ENCODE results near the gene FBXO9. TPM values are rescaled to one million over a fixed set of nuclear protein-coding genes. Genes with fewer than 3 reads are reported as not detected.

FBXO9 gene
- total RNA-seq, 1 experiment from 2014 or later: 68.4 TPM

DNA sequence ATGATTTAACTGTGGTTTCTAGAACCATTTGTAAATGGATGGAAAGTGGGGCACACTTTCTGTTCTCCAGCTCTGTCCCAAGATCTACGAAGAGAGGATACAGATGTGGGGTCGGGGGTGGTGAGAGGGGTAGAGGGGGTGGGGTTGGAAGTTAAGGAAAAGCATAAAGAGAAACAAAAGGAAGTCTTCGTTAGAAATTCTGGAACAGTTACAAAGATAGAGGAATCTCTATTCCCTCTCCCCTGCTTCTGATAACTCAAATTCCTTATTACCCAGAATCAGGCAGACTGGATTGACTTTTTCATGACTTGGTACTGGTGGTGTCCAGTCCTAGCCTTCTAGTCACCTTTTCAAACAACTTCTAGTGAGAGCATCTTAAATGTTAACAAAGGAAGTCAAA, 78.5 kb downstream of the FBXO9 start:
- Histone ChIP-seq H3K14ac (ENCODE audit: insufficient read depth, low read length) (no peak overlapping the region), H3K27me3 (ENCODE audit: insufficient read depth, low read length) (no peaks in the 10 kb centered on the region), H3K9me3 (ENCODE audit: control insufficient read depth, low read depth, low read length) (no peaks in the 10 kb centered on the region), H3K23me2 (ENCODE audit: insufficient read length, low read depth, low read length, poor library complexity, severe bottlenecking) (no peaks in the 10 kb centered on the region), H3K18ac (ENCODE audit: insufficient read length, low read depth, low read length) (no peak overlapping the region), H3K4me2 (ENCODE audit: insufficient read depth, insufficient read length, low read length) (no peak overlapping the region), H2BK120ac (ENCODE audit: low read depth, low read length, poor library complexity, severe bottlenecking) (no peak overlapping the region), H4K91ac (ENCODE audit: insufficient read length, low read depth, low read length) (no peak overlapping the region), H4K5ac (ENCODE audit: insufficient read length, low read depth, low read length) (no peak overlapping the region), H3K4me1 (ENCODE audit: insufficient read depth, low read length) (peaks cover 4% of the 10 kb centered on the region; the same call in 1 of the 2 replicates), H3K79me2 (ENCODE audit: insufficient read depth, low read length) (no peaks in the 10 kb centered on the region), H2BK12ac (ENCODE audit: insufficient read length, low read depth, low read length) (no peak overlapping the region), H3K4ac (ENCODE audit: low read depth, low read length) (no peak overlapping the region), H2AK5ac (ENCODE audit: insufficient read length, low read length) (no peak overlapping the region), H2BK20ac (ENCODE audit: low read depth, low read length, poor library complexity, severe bottlenecking) (no peak overlapping the region), H4K20me1 (ENCODE audit: control insufficient read depth, insufficient read depth, insufficient read length) (no peaks in the 10 kb centered on the region), H3T11ph (ENCODE audit: low read length) (no peak overlapping the region), H2BK15ac (ENCODE audit: low read depth, low read length) (no peak overlapping the region), H3K79me1 (ENCODE audit: insufficient read depth, low read depth, low read length, poor library complexity, severe bottlenecking) (no peaks in the 10 kb centered on the region), H3K9ac (ENCODE audit: extremely low read depth, insufficient read length, low read length) (no peak overlapping the region), H2BK5ac (ENCODE audit: insufficient read length, low read length) (no peak overlapping the region), H3K23ac (ENCODE audit: insufficient read length, low read depth, low read length) (no peak overlapping the region), H2AFZ (ENCODE audit: low read length) (no peak overlapping the region), H3K27ac (ENCODE audit: insufficient read length, low read depth, low read length) (no peak overlapping the region), H3K56ac (ENCODE audit: insufficient read length, low read depth, low read length) (no peak overlapping the region), H4K8ac (replicated peaks; ENCODE audit: insufficient read length, low read depth, low read length) (no peak overlapping the region)
- Mint-ChIP-seq H3K36me3 (ENCODE audit: insufficient read depth in 1 of 3, low read depth in 3 of 3) (no peaks in the 10 kb centered on the region), H3K4me3 (no peak overlapping the region), H3K4me1 (peaks cover 9 to 12% of the 10 kb centered on the region in 2 experiments), H3K27ac (no peak overlapping the region), H3K9me3 (no peaks in the 10 kb centered on the region), H3K27me3 (ENCODE audit: low read depth) (no peaks in the 10 kb centered on the region)
- TF ChIP-seq CTCF (conservative IDR thresholded peaks at IDR 0.05): no peak
- no peak for DNase-seq
- no CpG with 5 or more reads among the region's 3 CpGs for WGBS (ENCODE audit: extremely low coverage, insufficient read length, low lambda C conversion rate)
